GM21737 (cell line): ENCODE data around the gene LBR.
"Not testable (repeated sequence)": the region's sequence is repeated elsewhere in the genome, so short reads cannot be mapped to it uniquely, and the experiment has no call there.

Experiments
- ATAC-seq: cut with Tn5 transposase; IDR thresholded peaks from one replicate; pipeline ENCODE4 v1.9.1; 2021; ENCODE audit warnings: mild to moderate bottlenecking, moderate library complexity; ENCODE audit not compliant: unreplicated experiment

The LBR gene

GRCh38 chr1:225423518-225423855 is 4.4 kb downstream of the LBR start:
- no peak for ATAC-seq

- ATAC-seq: no peak
These were observed 4.9 kb downstream of the LBR start for GRCh38 chr1:225422795-225423517.

GRCh38 chr1:225422031-225422605 is 5.7 kb downstream of the LBR start:
- no peak for ATAC-seq

GRCh38 chr1:225418598-225418997 is 9.2 kb downstream of the LBR start:
- no peak for ATAC-seq

- ATAC-seq: no peak
These were observed 9.8 kb downstream of the LBR start for GRCh38 chr1:225418059-225418458.

- no peak for ATAC-seq
These were observed 11.7 kb downstream of the LBR start for GRCh38 chr1:225415967-225416745.

- ATAC-seq: no peak
These were observed 12.5 kb downstream of the LBR start for GRCh38 chr1:225415307-225415706.

- no peak for ATAC-seq
These were observed 14.0 kb downstream of the LBR start for GRCh38 chr1:225413708-225414375.

- ATAC-seq: no peak
These were observed 15.0 kb downstream of the LBR start for GRCh38 chr1:225412803-225413351.

- no peak for ATAC-seq
These were observed 15.5 kb downstream of the LBR start for GRCh38 chr1:225412321-225412720.

GRCh38 chr1:225410036-225410435 is 17.8 kb downstream of the LBR start:
- no peak for ATAC-seq

GRCh38 chr1:225409051-225409450 is 18.8 kb downstream of the LBR start:
- no peak for ATAC-seq

GRCh38 chr1:225408249-225408648 is 19.6 kb downstream of the LBR start:
- no peak for ATAC-seq

GRCh38 chr1:225407755-225408154 is 20.1 kb downstream of the LBR start:
- no peak for ATAC-seq

- no peak for ATAC-seq
These were observed 20.7 kb downstream of the LBR start for GRCh38 chr1:225406976-225407725.

- no peak for ATAC-seq
These were observed 26.9 kb downstream of the LBR start for GRCh38 chr1:225400968-225401367.

GRCh38 chr1:225396357-225396756 is 31.5 kb downstream of the LBR start:
- ATAC-seq: no peak

- no peak for ATAC-seq
These were observed 38.0 kb downstream of the LBR start for GRCh38 chr1:225389843-225390242.

- no peak for ATAC-seq
These were observed 39.5 kb downstream of the LBR start for GRCh38 chr1:225388372-225388771.

- ATAC-seq: not testable (repeated sequence)
These were observed 41.0 kb downstream of the LBR start for GRCh38 chr1:225386860-225387259.

GRCh38 chr1:225380691-225381090 is 47.1 kb downstream of the LBR start:
- ATAC-seq: no peak
